HepG2 (cell line): ENCODE measurements around the gene TBC1D16. TPM values are rescaled to one million over a fixed set of nuclear protein-coding genes. Genes with fewer than 3 reads are reported as not detected.
A peak's percentile ranks its signal among the peaks of the same experiment; 100 is the strongest.

Experiments used
- FOXA3 ChIP-seq: IDR thresholded peaks from 2 replicates; pipeline ENCODE4 v1.6.1; 2016; ENCODE audit warnings: missing genetic modification reagents, missing compliant biosample characterization
- HDAC6 ChIP-seq: fragments of 200-600 bp; sonication (generic); IDR thresholded peaks from 2 replicates; pipeline ENCODE4 v1.7.0; 2017; ENCODE audit warnings: mild to moderate bottlenecking, antibody characterized with exemption, low read length, low read depth
- IRX3 ChIP-seq: sonication (generic); formaldehyde crosslinking; IDR thresholded peaks from 2 replicates; pipeline ENCODE4 v1.8.1; 2023; ENCODE audit warnings: mild to moderate bottlenecking, low read depth, missing genetic modification reagents, borderline replicate concordance
- KDM4B ChIP-seq: sonication (generic); formaldehyde crosslinking; IDR thresholded peaks from 2 replicates; pipeline ENCODE4 v1.4.0; 2020; ENCODE audit warnings: missing genetic modification reagents
- MAF1 ChIP-seq: sonication (generic); formaldehyde crosslinking; IDR thresholded peaks from 2 replicates; pipeline ENCODE4 v1.5.0; 2020; ENCODE audit warnings: missing genetic modification reagents, borderline replicate concordance
- PHF8 ChIP-seq: sonication (generic); formaldehyde crosslinking; IDR thresholded peaks from 2 replicates; pipeline ENCODE4 v1.5.0; 2020; ENCODE audit warnings: missing genetic modification reagents
- RAD21 ChIP-seq: fragments of 450-650 bp; formaldehyde crosslinking; IDR thresholded peaks from 2 replicates; pipeline ENCODE4 v1.5.0; 2020; ENCODE audit warnings: mild to moderate bottlenecking
- ZFP41 ChIP-seq: sonication (generic); formaldehyde crosslinking; IDR thresholded peaks from 2 replicates; pipeline ENCODE4 v1.4.0; 2020; ENCODE audit warnings: mild to moderate bottlenecking, missing genetic modification reagents, borderline replicate concordance
- ZMYM2 ChIP-seq: sonication (generic); formaldehyde crosslinking; IDR thresholded peaks from 2 replicates; pipeline ENCODE4 v1.8.0; 2022; ENCODE audit warnings: mild to moderate bottlenecking, missing genetic modification reagents
- ZNF180 ChIP-seq: sonication (generic); formaldehyde crosslinking; IDR thresholded peaks from 2 replicates; pipeline ENCODE4 v1.4.0; 2020; ENCODE audit warnings: low read depth, missing genetic modification reagents, borderline replicate concordance
- ZNF329 ChIP-seq: sonication (generic); formaldehyde crosslinking; IDR thresholded peaks from 2 replicates; pipeline ENCODE4 v1.9.0; 2021; ENCODE audit warnings: low read depth, mild to moderate bottlenecking, missing genetic modification reagents
- polyA plus RNA-seq, 8 experiments: library from polyadenylated mRNA; depleted of rRNA in 3 of 8; stranded (reverse) in 7 of 8; unstranded in 1 of 8; fragments of >200 nt; fragmentation: Illumina TruSeq in 4 of 8; extraction: Trizol in 4 of 8; gene quantifications; 2 replicates each; pipeline versions ENCODE4 v1.2.1 to v1.2.3, GENCODE V29; 2011 to 2016; ENCODE audit warnings: low read depth in 4 of 8, missing spikeins in 1 of 8, mixed read lengths in 1 of 8; ENCODE audit not compliant: insufficient read depth in 1 of 8
- total RNA-seq, 5 experiments: library from RNA; depleted of rRNA; stranded (reverse); fragments of >200 nt; fragmentation: Illumina TruSeq; extraction: Trizol; gene quantifications; 2 replicates each; pipeline ENCODE4 v1.2.3, GENCODE V29; 2016; ENCODE audit warnings: low read depth in 1 of 5
- TF ChIP-seq, protein P1 (sequence below): sonication (generic); formaldehyde crosslinking; IDR thresholded peaks from 2 replicates; pipeline ENCODE4 v1.4.0; 2020; ENCODE audit warnings: mild to moderate bottlenecking, missing genetic modification reagents
- TF ChIP-seq, protein P2 (sequence below): IDR thresholded peaks from 2 replicates; pipeline ENCODE4 v1.6.1; 2012; ENCODE audit warnings: low read length, improper control_type of control experiment
- TF ChIP-seq, protein P3 (sequence below): sonication (generic); formaldehyde crosslinking; IDR thresholded peaks from 2 replicates; pipeline ENCODE4 v1.8.0; 2022; ENCODE audit warnings: mild to moderate bottlenecking, missing genetic modification reagents, borderline replicate concordance
- TF ChIP-seq, protein P4 (sequence below): sonication (generic); formaldehyde crosslinking; IDR thresholded peaks from 2 replicates; pipeline ENCODE4 v1.5.0; 2020; ENCODE audit warnings: mild to moderate bottlenecking, low read depth, missing genetic modification reagents, borderline replicate concordance

TBC1D16 gene
- total and polyA plus RNA-seq, 2 of the 13 experiments (the other 11 are each of a cell fraction or from before 2014, with no cell fraction given), result 14.9 to 24.9 TPM

DNA sequence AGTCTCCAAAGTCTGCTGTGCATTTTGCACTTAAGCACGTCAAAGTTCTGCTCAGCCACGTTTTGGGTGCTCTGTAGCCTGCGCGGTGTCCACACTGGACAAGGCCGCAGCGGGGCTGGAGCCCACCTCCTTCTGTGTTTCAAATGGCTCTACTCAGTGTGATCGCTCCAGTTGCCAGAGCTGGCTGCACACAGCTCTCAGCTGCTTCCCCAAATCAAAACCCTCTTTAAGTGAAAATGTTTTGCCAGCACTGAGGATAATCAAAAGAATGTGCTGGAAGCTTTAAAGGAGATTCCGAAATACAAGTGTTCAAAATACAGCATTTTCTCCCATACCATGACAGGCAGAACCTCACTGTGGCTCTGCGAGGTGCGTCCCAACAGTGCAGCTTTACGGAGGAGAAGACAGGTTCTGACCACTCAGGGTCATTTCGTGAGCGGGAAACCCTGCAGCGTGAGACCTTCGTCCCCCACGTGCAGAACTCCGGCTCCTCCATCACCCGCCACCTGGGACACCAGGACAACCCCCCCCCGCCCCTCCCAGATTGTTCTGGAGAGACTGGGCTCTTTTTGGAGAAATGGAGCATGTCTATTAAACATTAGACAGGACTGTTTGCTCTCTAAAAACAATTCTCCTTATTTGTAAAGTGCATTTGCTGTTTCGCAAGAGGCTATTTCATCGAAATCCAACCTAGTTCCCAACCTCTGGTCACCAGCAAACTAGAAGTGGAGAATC is 16.6 kb downstream of the TBC1D16 start (continued):
- TF ChIP-seq, protein P1, sequence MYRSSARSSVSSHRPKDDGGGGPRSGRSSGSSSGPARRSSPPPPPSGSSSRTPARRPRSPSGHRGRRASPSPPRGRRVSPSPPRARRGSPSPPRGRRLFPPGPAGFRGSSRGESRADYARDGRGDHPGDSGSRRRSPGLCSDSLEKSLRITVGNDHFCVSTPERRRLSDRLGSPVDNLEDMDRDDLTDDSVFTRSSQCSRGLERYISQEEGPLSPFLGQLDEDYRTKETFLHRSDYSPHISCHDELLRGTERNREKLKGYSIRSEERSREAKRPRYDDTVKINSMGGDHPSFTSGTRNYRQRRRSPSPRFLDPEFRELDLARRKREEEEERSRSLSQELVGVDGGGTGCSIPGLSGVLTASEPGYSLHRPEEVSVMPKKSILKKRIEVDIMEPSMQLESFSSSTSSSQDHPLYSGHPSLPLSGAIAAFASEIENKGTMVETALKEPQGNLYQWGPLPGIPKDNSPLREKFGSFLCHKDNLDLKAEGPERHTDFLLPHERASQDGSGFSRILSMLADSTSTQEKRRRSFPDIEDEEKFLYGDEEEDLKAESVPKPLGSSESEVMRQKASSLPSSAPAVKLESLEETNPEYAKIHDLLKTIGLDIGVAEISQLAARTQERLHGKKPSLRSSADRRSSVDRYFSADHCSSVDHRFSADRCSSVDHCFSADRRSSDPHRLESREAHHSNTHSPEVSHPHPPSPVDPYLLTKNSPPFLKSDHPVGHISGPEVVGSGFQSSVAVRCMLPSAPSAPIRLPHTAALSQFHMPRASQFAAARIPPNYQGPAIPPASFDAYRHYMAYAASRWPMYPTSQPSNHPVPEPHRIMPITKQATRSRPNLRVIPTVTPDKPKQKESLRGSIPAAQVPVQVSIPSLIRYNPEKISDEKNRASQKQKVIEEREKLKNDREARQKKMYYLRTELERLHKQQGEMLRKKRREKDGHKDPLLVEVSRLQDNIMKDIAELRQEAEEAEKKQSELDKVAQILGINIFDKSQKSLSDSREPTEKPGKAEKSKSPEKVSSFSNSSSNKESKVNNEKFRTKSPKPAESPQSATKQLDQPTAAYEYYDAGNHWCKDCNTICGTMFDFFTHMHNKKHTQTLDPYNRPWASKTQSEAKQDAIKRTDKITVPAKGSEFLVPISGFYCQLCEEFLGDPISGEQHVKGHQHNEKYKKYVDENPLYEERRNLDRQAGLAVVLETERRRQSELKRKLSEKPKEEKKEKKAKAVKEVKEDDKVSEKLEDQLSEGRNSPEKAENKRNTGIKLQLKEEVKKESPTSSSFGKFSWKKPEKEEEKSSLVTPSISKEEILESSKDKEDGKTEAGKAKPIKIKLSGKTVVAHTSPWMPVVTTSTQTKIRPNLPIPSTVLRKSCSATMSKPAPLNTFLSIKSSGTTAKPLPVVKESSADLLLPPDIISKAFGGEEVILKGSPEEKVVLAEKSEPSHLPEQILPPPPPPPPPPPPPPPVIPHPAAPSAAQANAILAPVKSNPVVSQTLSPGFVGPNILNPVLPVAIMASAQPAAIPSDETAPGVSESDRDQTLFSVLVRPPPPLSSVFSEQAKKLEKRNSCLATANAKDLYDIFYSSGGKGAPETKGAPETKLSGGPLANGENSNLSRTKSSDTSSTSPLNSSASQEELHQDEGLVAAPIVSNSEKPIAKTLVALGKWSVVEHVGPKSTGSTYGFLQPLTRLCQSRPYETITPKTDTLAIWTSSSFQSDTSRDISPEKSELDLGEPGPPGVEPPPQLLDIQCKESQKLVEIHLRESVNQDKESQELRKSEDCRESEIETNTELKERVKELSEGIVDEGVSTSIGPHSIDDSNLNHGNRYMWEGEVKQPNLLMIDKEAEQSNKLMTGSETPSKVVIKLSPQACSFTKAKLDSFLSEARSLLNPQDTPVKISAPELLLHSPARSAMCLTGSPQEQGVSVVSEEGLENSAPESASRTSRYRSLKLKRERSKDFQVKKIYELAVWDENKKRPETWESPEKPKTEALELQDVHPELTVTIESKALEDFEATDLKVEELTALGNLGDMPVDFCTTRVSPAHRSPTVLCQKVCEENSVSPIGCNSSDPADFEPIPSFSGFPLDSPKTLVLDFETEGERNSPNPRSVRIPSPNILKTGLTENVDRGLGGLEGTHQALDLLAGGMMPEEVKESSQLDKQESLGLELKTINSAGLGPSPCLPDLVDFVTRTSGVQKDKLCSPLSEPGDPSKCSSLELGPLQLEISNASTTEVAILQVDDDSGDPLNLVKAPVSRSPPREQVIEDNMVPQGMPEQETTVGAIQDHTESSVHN (CRISPR knock-in tag), result no peak
- TF ChIP-seq RAD21 (CRISPR knock-in tag), result 0 out of 2 replicates have a peak, but pooled peaks have one; percentile 22
- no peak; the same call in 1 of the 2 replicates for TF ChIP-seq FOXA3 (CRISPR knock-in tag)
- TF ChIP-seq MAF1 (CRISPR knock-in tag), result no peak
- TF ChIP-seq HDAC6, result no peak
- TF ChIP-seq IRX3 (CRISPR knock-in tag), result peak; percentile 53; the same call in 1 of the 2 replicates
- 0 out of 2 replicates have a peak, but pooled peaks have one; percentile 69 for TF ChIP-seq KDM4B
- 0 out of 2 replicates have a peak, but pooled peaks have one; percentile 24 for TF ChIP-seq PHF8 (CRISPR knock-in tag)
- 0 out of 2 replicates have a peak, but pooled peaks have one; percentile 50 for TF ChIP-seq ZFP41 (CRISPR knock-in tag)
- no peak for TF ChIP-seq ZNF329 (CRISPR knock-in tag)
- TF ChIP-seq, protein P2, sequence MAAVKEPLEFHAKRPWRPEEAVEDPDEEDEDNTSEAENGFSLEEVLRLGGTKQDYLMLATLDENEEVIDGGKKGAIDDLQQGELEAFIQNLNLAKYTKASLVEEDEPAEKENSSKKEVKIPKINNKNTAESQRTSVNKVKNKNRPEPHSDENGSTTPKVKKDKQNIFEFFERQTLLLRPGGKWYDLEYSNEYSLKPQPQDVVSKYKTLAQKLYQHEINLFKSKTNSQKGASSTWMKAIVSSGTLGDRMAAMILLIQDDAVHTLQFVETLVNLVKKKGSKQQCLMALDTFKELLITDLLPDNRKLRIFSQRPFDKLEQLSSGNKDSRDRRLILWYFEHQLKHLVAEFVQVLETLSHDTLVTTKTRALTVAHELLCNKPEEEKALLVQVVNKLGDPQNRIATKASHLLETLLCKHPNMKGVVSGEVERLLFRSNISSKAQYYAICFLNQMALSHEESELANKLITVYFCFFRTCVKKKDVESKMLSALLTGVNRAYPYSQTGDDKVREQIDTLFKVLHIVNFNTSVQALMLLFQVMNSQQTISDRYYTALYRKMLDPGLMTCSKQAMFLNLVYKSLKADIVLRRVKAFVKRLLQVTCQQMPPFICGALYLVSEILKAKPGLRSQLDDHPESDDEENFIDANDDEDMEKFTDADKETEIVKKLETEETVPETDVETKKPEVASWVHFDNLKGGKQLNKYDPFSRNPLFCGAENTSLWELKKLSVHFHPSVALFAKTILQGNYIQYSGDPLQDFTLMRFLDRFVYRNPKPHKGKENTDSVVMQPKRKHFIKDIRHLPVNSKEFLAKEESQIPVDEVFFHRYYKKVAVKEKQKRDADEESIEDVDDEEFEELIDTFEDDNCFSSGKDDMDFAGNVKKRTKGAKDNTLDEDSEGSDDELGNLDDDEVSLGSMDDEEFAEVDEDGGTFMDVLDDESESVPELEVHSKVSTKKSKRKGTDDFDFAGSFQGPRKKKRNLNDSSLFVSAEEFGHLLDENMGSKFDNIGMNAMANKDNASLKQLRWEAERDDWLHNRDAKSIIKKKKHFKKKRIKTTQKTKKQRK, result no peak
- no peak for TF ChIP-seq ZNF180 (CRISPR knock-in tag)
- TF ChIP-seq, protein P3, sequence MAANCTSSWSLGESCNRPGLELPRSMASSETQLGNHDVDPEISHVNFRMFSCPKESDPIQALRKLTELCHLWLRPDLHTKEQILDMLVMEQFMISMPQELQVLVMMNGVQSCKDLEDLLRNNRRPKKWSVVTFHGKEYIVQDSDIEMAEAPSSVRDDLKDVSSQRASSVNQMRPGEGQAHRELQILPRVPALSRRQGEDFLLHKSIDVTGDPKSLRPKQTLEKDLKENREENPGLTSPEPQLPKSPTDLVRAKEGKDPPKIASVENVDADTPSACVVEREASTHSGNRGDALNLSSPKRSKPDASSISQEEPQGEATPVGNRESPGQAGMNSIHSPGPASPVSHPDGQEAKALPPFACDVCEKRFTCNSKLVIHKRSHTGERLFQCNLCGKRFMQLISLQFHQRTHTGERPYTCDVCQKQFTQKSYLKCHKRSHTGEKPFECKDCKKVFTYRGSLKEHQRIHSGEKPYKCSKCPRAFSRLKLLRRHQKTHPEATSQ (CRISPR knock-in tag), result no peak
- TF ChIP-seq, protein P4, sequence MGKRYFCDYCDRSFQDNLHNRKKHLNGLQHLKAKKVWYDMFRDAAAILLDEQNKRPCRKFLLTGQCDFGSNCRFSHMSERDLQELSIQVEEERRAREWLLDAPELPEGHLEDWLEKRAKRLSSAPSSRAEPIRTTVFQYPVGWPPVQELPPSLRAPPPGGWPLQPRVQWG, result no peak
- TF ChIP-seq ZMYM2, result no peak
